Bone marrow (tissue), 2 donors: ENCODE measurements around the gene ATP13A5.

ENCODE experiments used
- DNase-seq, 2 donors: peaks; one replicate each; lab custom pipeline; 2025; lab: John Stamatoyannopoulos, UW

The ATP13A5 gene

DNA sequence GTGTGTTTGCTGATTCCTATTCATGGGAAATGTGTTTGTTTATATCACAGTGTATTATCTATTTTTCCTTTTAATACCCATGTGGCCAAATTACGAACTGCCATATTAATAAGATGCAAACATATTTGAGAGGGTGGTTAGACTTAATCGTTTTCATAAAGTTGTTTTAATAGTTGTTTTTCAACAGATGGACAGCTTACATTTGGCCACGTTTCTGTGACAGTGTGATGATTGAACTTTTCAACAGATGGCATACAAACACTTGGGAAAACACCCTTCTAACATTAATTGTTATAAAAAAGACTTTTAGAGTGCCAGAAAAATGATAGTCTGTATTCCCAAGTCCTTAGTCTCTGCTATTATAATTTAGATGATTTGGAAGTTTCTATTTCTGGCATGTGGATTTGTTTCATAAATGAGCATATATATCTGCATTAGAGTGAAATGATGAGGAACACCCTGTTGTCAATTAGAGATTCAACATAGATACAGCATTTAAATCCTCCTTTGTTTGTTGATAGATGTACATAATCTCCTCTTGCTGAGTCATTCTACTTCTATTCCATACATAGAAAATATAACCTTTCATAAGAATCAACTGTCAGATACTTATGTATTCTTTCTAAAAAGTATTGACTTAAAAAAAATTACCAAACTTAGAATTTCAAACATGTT lies 124.4 kb downstream of the ATP13A5 start:
- no peak for DNase-seq

GRCh38 chr3:193250492-193250891 lies 128.1 kb downstream of the ATP13A5 start:
- DNase-seq, result no peak

GRCh38 chr3:193248848-193249468 lies 129.6 kb downstream of the ATP13A5 start:
- no peak for DNase-seq

GRCh38 chr3:193243571-193243970 lies 135.0 kb downstream of the ATP13A5 start:
- DNase-seq, result no peak

DNA sequence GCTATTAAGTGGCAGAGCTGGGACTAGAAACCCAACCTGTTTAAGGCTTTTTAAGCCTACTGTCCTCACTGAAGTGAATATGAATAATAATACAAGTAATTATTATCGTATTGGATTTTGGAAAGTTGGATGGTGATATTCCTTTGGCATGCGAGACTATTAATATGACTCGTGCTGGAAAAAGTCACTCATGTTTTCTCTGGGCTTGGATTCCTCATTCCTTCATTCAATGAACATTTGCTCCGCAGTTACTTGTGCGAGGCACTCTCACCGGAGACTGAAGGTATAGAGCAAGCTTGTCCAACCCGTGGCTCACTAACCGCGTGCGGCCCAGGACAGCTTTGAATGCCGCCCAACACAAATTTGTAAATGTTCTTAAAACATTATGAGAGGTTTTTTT lies 136.8 kb downstream of the ATP13A5 start:
- DNase-seq, result no peak

DNA sequence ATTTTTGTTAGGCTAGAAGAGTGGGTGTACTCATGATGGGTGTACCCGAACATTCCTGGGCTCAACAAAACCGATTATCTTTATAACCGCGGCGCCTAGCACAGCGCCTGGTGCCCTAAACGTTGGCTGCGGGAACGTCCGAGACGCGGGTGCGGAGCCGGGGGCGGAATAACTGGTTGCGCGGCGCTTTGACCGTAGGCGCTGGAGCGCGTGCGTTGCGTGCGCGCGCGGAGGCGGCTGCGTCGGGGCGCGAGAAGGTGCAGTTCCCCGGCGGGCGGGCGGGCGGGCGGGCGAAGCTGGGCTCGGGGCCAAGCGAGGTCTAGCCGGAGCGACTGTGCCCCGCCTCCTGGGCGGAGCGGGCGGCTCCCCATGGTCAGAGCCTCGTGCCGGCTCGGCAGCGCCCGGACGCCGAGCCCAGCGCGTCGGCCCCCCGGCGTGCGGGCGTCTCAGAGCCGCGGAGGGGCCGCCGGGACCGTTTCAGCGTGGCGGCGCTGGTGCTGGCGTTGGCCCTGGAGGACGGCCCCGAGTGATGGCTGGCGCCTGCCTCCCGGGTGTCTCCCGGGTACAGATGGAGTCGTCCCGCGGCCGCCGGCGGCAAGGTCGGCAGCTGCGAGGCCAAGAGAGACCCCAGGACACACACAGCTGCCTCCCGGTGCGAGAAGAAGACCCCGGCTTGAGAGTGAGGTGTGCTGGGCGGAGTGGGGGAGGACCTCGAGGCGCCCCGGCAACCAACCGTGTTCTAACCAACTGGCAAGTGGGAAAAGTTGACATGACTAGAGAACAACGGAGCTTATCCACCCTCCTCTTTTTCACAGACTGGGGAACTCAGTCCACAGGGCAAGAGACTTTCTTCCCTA lies 137.5 kb downstream of the ATP13A5 start, which contains the start of gene PLAAT1:
PLAAT1 (plus strand) TSS at position 373 of the 857 bp plus-strand sequence. CDS start 14,429 bp downstream, outside the sequence.
- no peak for DNase-seq

DNA sequence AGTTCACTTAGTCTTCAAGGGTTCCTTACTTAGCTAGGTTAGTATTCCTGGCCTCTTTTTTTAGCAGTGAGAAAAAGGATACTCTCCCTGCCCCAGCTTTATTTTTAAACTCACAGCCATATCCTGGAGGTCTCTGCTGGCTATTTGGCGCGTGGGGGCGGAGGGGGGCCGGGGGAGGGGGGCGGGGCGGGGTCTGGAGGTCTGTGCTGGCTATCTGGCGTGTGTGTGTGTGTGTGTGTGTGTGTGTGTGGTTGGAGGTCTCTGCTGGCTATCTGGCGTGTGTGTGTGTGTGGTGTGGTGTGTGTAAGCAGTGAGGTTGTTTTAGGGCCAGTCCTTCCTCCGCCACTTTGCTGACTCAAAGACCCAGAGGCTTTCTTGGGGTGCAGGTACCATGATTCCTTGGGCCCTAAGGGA lies 138.1 kb downstream of the ATP13A5 start:
- no peak for DNase-seq

DNA sequence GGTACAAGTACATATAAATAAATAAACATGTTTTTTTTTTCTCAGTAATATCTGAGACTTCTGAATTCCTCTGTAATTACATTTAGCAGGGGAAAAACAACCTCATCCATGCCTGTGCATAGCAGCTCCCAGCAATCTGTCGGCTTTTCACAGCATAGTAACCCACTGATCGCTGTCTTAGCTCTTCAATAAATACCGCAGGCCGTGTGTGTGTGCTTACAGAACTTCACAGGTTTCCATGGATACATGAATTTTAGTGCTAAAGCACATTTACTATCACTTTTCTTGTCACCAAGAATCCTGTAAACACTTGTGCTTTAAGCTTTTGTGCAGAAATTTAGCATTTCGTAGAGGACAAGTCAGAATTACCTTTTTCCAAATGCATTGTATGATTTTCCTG lies 141.5 kb downstream of the ATP13A5 start:
- no peak for DNase-seq

- no peak for DNase-seq
Measured at GRCh38 chr3:193236599-193236998, 142.0 kb downstream of the ATP13A5 start.

DNA sequence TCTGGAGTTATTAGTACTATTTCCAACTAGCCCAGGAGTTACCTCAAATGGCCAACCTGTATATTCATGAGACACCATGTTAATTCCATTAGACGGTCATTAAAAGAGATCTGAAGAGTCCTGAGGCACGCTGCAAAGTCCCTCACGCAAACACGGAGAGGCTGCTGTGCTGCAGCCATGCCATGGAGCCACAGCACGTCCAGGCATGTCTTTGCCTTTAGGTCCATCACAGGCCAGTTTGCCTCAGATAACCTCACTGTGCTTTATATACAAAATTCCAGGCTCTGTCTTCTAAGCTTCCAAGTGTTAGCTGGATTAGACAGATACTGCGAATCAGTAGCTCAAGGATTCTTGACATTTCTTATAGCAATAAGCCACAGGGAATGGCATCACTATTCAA lies 147.4 kb downstream of the ATP13A5 start:
- no peak for DNase-seq

DNA sequence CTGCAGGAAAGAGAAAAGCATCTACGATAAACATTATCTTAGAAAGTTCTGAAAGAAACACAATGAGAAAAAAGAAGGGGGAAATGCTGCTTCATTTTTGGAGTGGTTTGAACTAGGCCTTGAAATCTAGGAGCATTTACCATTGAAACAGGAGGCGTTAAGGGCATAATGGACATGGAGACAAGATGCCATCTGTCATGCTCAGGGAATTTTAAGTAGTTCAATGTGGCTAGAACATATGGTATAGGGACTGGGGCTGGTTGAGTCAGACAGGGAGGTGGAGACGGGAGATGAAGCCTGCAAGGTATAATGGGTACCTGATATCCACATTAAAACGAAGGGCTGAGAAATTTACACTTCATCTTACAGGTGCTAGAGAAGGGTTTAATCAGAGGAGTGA lies 147.9 kb downstream of the ATP13A5 start:
- DNase-seq, result no peak

GRCh38 chr3:193229851-193230420 lies 148.6 kb downstream of the ATP13A5 start:
- no peak for DNase-seq

DNA sequence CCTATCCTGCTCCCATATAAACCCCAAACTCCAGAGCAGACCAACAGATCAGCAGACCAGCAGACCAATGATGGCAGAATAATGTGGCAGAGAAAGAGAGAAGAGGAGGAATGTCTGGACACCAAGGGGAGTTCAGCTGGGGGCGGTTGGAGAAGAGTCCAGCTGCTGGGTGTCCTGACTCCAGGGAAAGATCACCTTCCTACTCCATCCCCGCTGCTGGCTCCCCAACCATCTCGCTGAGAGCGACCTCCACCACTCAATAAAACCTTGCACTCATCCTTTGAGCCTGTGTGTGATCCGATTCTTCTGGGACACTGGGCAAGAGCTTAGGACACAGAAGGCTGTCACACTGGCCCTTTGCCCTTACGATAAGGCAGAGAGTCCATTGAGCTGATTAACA lies 150.3 kb downstream of the ATP13A5 start:
- DNase-seq, result no peak

DNA sequence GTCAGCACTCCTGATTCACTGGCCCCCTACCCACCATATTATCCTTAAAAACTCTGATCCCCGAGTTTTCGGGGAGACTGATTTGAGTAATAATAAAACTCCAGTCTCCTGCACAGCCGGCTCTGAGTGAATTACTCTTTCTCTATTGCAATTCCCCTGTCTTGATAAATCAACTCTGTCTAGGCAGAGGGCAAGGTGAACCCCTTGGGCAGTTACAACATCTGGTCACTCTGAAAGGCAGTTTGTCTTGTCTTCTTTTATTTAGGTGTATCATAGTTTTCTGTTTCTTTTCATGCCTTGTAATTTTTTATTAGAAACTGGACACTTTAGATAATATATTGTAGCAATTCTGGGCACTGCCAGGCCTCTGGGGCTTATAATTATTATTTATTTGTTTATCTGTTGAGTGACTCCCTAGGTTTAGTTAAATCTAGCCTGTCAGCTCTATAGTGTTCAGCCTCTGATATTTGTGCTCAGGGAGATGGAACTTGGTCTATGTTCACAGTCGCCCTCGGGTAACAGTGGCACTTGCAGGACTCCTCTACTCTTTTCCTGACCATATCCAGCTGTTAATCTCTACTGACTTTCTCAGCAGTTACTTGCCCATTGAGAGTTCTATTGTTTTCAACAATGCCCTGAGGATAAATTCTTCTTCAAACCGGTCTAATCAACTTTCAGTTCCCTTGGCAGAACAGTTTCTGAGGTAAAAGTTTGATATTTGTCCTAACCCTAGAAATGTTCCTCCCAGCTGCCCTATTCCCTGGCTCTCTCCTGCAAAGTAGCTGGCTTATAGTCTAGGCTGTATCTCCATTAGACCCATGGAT lies 153.0 kb downstream of the ATP13A5 start:
- DNase-seq, result no peak
